Measurements from ENCODE around the gene PAQR6.

GRCh38 chr1:156244712-156245111 is 3.1 kb downstream of the PAQR6 start:
- no peak for TF ChIP-seq GABPA (IDR thresholded peaks at IDR 0.05; ENCODE audit: low read depth)
- no peak for TF ChIP-seq FOS (IDR thresholded peaks at IDR 0.05; ENCODE audit: borderline replicate concordance, extremely low read depth, insufficient read length)
- no peak for TF ChIP-seq CHD2 (IDR thresholded peaks at IDR 0.05; ENCODE audit: borderline replicate concordance, low read depth, low read length)
- no peak for TF ChIP-seq IRF4 (IDR thresholded peaks at IDR 0.05; ENCODE audit: low read depth, low read length)
- TF ChIP-seq, protein P1, sequence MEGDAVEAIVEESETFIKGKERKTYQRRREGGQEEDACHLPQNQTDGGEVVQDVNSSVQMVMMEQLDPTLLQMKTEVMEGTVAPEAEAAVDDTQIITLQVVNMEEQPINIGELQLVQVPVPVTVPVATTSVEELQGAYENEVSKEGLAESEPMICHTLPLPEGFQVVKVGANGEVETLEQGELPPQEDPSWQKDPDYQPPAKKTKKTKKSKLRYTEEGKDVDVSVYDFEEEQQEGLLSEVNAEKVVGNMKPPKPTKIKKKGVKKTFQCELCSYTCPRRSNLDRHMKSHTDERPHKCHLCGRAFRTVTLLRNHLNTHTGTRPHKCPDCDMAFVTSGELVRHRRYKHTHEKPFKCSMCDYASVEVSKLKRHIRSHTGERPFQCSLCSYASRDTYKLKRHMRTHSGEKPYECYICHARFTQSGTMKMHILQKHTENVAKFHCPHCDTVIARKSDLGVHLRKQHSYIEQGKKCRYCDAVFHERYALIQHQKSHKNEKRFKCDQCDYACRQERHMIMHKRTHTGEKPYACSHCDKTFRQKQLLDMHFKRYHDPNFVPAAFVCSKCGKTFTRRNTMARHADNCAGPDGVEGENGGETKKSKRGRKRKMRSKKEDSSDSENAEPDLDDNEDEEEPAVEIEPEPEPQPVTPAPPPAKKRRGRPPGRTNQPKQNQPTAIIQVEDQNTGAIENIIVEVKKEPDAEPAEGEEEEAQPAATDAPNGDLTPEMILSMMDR (IDR thresholded peaks at IDR 0.05 in 2 of 3, conservative IDR thresholded peaks at IDR 0.05 in 1 of 3; ENCODE audit: control insufficient read depth in 2 of 3, extremely low read depth in 1 of 3, insufficient read depth in 1 of 3, low read depth in 3 of 3, low read length in 3 of 3), result no peak
- no peak for TF ChIP-seq CHD1 (IDR thresholded peaks at IDR 0.05; ENCODE audit: low read depth, low read length)
- TF ChIP-seq CEBPZ (IDR thresholded peaks at IDR 0.05; ENCODE audit: low read depth, low read length), result no peak
- TF ChIP-seq POLR2AphosphoS5 (IDR thresholded peaks at IDR 0.05; ENCODE audit: low read length), result no peak
- TF ChIP-seq POU2F2 (IDR thresholded peaks at IDR 0.05; ENCODE audit: borderline replicate concordance, low read depth, low read length), result no peak

Measured in GM12878 (cell line).